Measurements from ENCODE around the gene BMAL2.
A peak's percentile ranks its signal among the peaks of the same experiment; 100 is the strongest.

BMAL2 gene

GRCh38 chr12:27355979-27356378 is 23.3 kb downstream of the BMAL2 start:
- DNase-seq (ENCODE audit: low spot score) = no peak

- no peak for DNase-seq (ENCODE audit: low spot score)
Measured at GRCh38 chr12:27359578-27360340, 27.1 kb downstream of the BMAL2 start.

DNA sequence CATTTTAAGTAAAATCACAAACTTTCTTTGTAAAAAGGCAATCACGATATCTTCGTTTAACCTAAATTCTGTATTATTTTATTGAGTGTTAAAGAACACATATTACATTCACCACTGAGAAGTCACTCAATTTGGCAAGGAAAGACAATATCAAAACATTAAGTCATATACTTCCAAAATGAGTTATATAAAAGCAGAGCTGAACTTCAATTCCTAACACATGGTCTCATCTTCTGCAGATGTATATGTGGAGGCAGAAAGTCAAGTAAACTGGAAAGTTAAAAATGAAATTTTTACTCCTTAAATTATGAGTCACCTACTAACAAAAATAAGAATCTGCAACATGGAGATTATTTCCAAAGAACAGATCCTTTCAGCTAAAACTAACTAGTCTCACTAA is 28.7 kb downstream of the BMAL2 start:
- no peak for DNase-seq (ENCODE audit: low spot score)

- no peak for DNase-seq (ENCODE audit: low spot score)
Measured at GRCh38 chr12:27366621-27367020, 34.0 kb downstream of the BMAL2 start.

DNA sequence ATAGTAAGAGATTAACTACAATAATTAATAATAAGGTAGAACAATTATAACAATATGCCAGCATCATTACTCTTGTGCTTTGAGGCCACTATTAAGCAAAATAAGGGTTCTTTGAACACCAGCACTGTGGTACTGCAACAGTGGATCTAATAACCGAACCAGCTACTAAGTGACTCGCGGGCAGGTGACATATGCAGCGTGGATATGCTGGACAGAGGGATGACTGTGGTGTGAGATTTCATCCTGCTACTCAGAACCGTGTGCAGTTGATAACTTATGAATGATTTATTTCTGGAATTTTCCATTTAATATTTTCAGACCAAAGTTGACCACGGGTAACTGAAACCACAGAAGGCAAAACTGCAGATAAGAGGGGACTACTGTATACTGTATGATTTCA is 34.4 kb downstream of the BMAL2 start:
- no peak for DNase-seq (ENCODE audit: low spot score)

- peak; percentile 8 for DNase-seq (ENCODE audit: low spot score)
Measured at GRCh38 chr12:27382171-27382795, 49.6 kb downstream of the BMAL2 start.
